ENCODE data around the gene OXCT2.

DNA sequence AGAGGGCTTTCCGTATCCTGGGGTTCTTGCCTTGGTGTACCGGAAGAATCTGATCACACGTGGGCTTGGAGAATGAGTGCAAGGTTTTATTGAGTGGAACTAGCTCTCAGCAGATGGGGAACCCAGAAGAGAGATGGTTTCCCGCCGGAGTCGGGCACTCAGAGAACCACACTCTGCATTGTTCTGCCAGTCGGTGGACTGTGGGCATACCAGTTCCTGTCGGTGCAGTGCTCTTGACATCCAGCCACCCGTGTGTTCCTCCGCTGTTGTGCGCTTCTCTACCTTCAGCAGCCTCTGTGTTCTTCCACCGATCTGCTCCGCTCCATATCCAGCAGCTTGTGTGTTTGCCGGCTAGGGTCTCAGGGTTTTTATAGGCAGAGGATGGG is 43.2 kb downstream of the OXCT2 start:
- TF ChIP-seq, protein P1, sequence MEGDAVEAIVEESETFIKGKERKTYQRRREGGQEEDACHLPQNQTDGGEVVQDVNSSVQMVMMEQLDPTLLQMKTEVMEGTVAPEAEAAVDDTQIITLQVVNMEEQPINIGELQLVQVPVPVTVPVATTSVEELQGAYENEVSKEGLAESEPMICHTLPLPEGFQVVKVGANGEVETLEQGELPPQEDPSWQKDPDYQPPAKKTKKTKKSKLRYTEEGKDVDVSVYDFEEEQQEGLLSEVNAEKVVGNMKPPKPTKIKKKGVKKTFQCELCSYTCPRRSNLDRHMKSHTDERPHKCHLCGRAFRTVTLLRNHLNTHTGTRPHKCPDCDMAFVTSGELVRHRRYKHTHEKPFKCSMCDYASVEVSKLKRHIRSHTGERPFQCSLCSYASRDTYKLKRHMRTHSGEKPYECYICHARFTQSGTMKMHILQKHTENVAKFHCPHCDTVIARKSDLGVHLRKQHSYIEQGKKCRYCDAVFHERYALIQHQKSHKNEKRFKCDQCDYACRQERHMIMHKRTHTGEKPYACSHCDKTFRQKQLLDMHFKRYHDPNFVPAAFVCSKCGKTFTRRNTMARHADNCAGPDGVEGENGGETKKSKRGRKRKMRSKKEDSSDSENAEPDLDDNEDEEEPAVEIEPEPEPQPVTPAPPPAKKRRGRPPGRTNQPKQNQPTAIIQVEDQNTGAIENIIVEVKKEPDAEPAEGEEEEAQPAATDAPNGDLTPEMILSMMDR (IDR thresholded peaks at IDR 0.05): no peak
- no peak for TF ChIP-seq POLR2A (IDR thresholded peaks at IDR 0.05)
